DMS153 treated with DMSO at 0.1 percent for 48 hours (cell line): ENCODE measurements around the gene PCSK6.
"Not testable (repeated sequence)": the region's sequence is repeated elsewhere in the genome, so short reads cannot be mapped to it uniquely, and the experiment has no call there.

Source experiments
- DNase-seq: peaks from one replicate; lab custom pipeline; 2025; ENCODE audit not compliant: unreplicated experiment; lab: John Stamatoyannopoulos, UW

PCSK6 gene

DNA sequence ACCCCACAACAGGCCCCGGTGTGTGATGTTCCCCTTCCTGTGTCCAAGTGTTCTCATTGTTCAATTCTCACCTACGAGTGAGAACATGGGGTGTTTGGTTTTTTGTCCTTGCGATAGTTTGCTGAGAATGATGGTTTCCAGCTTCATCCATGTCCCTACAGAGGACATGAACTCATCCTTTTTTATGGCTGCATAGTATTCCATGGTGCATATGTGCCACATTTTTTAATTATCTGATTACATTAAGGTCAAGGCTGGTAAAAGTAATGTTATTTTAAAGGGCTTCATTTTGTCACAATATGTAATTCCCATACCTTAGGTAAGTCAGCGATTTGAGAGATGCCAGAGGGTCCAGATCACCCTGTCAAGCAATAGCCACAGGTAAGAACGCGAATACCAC lies 202.2 kb downstream of the PCSK6 start:
- DNase-seq = not testable (repeated sequence)

DNA sequence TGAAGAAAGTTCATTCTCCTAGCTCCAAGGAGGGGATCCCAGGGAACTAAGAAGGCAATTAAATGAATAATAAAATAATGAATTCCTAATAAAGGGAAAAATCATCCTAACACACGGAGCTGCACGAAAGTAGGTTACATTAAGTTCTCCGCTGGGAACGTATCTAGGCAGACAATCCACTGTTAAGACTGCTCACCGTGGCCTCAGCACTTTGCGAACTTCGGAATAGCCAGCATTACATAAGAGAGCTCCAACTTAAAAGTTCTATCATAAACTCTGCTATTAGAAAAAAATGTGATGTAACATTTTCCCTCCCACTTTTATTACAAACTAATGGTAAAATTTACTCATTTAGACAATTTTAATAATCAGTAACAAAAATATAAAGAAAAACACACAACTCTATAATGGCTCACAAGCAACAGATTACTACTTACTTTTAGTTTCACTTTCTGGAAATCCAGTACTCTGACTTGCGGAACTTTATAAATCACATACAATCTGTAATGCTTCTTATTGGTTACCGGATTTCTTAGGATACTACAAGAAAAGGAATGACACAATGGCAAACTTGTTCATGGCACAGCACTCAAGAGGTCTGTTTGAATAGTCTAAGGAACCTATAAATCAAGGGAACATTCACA lies 202.9 kb downstream of the PCSK6 start:
- no peak for DNase-seq

DNA sequence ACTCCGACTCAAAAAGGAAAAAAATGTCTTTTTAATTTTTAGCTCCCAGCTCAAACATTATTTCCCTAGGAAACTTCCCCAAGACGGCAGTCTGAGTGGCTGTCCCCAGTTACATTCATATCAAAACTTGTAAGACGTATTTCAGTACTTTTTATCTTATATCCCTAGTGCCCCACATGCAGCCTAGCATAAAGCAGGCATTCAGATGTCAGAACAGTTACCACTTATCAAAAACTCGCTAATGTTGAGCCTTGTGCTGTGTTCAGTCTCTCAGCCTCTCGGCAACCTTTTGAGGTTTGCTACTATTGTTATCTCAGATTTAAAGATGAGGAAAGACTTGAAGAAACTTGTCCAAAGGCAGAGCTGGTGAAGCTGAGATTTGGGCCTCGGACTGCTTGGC lies 205.6 kb downstream of the PCSK6 start:
- no peak for DNase-seq

DNA sequence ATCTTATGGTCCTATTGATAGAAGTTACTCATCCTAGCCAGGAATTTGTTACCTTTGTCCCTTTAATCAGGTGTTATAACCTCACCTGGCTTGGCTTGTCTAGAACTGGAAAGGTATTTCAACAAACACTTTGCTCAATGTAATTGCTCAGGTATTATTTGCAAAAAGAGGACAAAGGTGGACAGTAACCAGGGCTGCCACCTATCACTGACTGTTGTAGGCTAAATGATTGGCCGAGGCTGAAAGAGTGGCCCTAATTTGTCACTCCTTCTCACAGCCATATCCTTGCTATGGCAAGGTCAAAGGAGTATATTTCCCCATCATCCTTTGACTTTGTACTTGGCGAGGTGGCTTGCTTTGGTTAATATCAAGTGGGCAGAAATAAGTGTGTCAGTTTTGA lies 209.5 kb downstream of the PCSK6 start:
- no peak for DNase-seq

DNA sequence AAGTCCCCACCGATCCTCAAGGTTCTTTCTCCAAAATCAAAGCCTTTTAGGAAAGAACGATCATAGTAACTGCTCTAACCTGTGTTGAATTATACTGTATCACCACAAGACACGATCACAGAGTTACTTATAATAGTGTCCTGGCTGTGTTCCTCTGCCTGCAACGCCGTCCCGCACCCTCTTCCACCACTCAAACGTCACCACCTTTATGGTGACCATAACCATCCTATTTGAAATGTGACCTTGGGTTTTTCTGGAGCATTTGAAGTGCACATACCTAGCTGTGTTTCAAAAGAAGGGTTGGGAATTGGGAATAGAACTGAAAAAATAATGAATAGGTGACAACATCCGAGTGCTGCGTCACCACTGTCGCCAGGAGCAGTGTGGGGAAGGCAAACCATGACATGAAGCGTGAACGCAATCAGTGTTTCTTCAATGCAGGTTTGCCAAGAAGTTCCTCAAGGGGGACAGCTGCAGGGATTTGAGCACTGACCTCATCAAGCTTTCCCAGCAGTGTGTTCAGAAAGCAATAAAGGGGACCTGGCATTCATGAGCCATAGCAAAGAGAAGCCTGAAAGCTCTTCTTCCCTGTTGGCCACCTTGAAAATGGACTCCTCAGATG lies 211.5 kb downstream of the PCSK6 start:
- no peak for DNase-seq

DNA sequence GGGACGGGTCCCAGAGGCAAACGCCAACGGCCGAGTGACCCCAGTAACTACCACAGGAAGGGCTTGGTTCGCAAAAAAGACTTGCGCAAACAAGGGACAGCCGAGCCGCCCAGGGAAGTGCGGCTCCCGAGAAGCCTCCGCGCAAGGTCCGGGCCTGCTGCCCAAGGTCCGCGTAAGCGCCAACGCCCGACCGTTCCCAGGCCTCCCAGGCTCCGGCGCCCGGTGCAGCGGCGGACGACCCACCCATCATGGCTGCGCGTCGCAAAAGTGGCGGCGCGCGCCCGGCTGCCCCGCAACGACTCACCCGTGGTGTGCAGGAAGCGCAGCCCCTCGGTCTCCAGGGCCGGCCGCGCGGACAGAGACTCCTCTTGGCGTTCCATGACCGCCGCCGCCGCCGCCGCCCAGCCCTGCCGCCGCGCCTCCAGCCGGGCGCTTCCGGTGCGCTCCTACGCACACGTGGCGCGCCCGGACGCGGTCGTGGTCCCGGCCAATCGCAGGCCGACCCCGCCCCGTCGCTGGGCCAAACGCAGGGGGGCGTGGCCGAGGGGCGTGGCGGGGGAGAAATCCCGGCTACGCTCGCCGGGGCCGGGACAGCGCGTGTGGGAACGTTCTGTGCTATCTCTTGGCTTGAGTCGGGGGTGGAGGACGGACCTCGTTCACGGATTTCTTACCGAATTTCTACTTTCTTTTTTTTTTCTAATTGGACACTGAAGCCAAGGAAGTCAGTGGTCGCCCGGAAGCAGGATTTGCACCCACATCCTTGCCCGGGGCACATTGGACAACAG lies 212.3 kb downstream of the PCSK6 start, which contains the start of gene SELENOS:
TSS of gene SELENOS (minus strand) at position 448 of the 785 bp plus-strand sequence. CDS start at position 380, 68 bp downstream.
- peak; percentile 10 for DNase-seq

DNA sequence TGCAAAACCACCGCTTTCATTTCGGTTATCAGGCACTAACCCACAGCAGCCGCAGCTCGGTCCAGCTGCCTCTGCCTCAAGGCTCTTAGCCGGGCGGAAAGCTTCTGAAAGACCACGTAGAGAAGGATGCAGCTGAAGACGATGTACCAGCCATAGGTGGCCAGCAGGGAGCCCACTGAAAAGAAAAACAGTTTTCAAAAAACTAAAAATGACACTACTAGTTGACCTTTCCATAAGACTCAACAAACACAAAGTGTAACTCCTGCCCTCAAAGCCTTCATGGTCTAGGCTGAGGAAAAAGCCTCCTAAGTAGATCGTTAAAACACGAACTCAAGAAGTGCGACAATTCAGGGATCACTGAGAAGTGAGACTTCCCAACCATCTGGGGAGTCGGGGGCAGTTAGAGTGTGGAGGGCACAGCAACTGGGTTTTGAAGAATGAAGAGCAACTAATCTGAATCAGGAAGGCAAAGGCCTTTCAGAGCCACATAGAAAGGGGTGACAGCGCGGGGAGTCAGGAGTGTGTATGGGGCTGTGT lies 212.9 kb downstream of the PCSK6 start:
- no peak for DNase-seq

DNA sequence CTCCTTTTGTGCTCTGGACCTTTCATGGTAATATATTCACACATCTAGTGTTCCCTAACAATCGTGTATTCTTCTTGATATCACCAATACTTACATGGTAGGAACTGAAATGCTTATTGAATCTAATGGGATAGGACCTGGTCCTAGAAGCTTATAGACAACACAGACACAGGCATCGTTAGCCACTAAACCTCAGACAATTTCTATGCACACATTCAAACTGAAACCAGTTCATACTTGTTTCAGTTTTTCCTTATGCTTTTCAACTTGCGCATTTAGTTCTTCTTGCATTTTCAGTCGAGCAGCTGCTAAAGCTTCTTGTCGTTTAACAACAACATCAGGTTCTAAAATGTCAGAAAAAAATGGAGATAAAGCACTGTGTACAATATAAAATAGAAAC lies 214.5 kb downstream of the PCSK6 start:
- no peak for DNase-seq

DNA sequence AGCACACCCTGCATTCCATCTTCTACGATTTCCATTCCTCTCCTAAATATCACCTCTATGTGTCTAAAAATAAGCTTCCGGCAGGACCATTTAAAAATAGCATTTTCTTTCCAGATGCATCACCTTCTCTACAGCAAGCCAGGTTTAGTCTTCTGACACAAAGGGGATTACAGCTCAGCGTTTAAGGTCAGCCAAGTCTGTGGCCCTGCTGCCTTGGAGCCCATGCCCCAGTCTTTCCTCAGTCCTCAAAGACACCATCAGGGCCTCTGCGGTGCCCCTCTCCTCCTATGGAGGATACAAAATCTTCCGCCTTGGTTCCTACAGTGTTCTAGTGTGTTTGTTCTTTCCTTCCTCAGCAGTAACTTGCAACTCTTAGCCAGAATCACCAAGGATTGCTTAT lies 216.0 kb downstream of the PCSK6 start:
- DNase-seq = no peak

DNA sequence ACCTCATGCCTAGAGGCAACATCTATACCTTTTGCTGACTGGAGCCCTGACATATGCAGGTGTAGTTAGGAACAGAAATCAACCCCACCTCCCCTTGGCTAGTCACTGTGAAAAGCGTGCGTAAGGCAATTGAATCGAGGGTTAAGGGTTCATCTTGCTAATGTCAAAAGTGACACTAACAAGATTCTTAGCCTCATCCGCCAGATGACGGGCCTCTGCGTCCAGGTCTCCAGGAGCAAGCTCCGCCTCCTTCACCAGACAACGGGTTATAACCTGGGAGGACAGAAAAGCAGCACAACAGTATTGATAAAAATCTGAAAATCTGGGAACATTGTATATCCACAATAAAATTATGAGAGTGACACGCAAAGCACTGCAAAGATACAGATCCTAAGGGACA lies 216.9 kb downstream of the PCSK6 start:
- DNase-seq = no peak

DNA sequence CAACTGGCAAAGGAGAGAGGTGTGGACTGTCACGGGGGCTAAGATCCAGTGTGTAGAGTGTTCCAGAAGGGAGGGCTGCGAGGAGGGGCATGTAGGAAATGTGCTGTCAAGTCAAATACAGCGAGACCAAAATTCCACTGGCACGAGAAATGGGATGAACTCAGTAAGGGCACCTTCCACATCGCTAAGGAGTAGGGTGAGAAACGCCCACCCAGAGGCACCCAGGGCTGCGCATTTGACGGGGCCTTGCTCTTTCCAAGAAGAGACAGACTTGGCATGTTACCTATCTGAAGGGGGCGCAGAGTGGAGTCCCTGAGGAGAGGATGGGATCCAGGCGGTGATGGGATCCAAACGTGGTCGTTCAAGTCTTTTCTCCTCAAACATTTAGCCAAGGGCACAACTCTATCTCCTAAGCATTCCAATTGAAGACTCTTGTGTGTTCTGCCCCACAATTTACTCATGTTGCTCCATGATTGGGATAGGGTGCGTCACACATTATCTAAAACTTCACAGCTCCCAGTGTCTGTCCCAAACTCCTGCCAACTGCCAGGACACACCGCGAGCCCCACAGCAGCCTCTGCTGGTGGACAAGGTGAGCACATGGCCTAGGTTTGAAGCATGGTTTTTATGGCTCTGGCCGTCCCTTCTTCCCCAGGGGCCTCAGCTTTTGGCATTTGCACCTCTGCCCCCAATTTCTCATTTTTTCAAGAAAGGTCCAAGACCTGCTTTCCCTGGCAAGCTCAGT lies 219.9 kb downstream of the PCSK6 start:
- no peak for DNase-seq

DNA sequence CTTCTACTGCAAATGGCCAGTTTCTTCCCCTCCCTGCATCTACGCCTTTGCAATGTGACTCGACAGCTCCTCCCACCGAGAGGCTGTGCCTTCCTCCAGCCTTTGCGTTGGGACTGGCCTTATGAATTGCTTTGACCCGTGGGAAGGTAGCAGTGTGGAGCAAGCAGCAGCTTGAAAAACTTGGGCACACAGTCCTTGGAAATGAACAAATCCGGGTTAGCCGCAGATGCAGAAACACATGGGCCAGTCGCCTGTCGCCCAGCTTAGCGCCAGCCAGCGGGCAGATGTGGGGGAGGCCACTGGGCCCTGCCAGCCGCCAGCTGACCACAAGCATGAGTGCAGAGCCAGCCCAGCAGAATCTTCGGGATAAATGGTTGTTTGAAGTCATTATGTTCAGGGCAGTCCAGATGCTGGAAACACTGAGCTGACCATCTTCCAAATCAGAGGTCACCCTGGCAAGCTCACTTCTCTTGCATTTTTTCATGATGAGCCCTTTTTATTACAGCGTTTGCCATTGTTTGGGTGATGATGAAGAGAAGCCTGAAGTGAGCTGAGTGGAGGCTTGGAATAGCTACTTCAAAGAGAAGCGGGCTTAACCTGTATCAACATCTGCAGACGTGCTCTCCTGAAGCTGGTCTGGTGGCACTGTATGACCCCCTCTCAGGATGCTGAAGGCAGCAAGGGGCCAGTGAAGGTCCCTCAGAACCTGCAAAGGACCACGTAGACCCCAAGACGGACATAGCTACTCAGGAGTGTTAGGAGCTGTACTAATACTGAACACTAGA lies 222.0 kb downstream of the PCSK6 start:
- no peak for DNase-seq

DNA sequence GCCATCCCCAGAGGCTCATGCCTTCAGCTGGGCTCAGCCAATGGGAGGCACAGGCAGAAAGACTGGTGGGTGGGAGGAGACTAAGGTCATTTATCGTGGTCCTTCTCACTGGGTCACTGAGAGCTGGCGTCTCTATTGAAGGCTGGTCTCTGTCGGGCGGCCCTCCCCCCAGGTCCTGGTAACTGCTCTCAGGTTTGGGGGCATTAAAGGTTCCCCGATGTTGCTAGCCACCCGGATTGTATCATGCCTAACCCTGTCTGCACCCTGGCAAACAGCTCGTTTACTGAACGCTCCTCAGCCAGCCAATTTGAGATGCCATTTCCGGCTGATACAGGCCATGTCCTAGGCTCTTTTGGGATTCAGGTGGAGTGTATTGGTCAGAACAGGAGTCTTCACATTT lies 222.7 kb downstream of the PCSK6 start:
- no peak for DNase-seq

DNA sequence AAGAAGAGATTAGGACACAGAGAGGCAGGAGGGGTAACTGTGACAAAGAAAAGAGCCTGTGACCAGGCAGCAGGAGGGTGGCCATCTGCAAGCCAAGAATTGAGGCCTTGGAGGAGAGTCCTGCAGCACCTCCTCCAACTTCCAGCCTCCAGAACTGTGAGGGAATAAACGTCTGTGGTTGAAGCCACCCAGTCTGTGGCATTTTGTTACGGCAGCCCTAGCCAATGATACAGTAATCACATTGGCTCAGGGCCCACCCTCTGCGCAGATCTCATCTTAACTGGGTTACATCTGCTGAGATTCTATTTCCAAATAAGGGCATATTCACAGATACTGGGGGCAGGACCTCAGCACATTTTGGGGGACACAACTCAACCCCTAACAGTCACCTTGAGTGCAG lies 223.5 kb downstream of the PCSK6 start:
- DNase-seq = no peak

DNA sequence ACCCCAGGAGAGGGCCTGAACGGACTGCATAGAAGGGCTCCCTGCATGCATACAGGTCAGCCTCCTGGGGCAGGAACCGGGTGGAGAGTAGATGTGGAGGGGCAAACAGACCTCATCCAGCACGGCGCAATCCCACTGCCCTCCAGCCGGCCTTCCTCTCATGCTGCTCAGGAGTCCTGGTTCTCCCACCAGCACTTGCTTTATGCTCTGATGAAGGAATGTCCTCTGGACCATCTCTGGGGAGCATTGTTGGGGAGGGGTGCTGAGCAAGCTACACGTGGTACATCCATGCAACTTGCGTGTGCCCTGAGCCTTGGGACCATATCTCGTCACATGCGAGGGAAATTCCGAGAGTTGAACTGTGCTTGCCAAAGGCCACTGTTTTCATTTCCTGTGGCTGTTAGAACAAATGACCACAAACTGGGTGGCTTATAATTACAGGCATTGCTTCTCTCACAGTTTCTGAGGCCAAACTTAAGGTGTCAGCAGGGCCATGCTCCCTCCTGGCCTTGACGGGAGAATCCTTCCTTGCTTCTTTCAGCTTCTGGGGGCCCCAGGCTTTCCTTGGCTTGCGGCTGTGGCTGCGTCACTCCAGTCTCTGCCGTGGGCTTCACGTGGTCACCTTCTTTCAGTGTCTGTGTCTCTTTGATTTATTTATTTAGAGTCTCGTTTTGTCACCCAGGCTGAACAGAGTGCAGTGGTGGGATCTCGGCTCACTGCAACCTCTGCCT lies 224.4 kb downstream of the PCSK6 start:
- DNase-seq = no peak

DNA sequence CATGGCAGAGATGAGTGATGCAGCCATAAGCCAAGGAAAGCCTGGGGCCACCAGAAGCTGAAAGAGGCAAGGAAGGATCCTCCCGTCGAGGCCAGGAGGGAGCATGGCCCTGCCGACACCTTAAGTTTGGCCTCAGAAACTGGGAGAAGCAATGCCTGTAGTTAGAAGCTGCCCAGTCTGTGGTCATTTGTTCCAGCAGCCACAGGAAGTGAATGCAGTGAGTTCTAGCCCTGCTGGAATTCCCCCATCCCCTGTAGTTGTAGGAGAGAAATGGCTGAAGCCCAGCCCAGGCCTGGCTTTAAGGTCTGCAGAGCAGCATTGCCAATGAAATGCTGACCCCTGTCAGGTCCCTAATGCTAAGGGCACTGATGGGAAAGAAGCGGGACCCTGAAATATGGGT lies 225.5 kb downstream of the PCSK6 start:
- DNase-seq = no peak

DNA sequence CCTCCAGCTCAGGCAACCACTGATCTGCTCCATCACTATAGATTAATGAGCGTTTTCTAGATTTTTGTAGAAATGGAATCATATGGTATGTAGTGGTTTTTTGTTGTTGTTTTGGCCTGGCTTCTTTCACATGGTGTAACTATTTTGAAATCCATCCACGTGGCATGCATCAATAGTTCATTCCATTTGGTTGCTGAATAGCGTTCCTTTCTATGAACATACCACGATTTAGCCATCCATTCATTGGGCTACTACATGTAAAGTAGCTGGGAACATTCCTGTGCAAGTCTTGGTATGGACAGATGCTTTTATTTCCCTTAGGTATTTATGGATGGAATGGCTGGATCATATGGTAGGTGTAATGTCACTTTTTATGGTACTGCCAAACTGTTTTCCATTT lies 227.0 kb downstream of the PCSK6 start:
- no peak for DNase-seq

DNA sequence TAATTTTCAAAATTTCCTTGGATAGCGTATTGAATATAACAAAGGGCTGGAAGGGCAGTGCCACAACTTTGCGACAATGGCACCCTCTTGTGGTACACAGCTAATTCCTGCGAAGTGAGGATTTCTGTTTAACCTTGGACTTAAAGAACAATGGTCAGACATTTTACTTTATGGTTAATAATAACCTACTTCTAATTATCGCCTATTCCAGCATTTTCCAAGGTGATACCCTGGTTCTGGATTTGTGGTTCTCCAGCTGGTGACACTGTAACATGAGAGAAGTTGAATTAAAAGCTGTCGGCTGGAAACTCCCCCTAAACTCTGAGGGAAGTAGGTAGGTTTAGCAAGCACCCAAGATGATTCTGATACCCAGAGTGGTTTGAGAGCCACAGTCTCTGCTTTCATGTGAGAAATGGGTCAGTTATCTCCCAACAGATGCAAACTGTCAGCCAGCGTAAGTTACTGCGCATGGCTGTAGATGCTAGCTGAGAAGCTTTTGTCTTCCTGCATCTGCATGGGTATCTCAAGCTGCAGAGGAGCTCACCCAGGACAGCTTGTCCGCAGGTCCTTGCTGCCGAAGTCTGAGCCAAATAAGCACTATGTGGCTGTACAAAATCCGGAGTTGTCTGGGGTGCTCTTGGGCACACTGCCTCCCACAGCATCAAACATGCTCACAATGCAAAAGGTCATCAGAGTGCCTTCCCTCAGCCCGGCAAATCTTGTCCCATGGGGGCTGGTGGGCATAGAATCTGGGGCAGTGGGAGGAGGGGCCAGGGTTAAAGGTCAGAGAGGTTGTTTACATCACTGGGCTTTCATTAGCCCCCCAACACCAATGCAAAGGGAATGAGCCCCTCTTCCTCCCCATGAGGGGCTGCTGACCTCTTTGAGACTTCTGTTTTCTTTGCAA lies 231.0 kb downstream of the PCSK6 start:
- peak; percentile 12 for DNase-seq

DNA sequence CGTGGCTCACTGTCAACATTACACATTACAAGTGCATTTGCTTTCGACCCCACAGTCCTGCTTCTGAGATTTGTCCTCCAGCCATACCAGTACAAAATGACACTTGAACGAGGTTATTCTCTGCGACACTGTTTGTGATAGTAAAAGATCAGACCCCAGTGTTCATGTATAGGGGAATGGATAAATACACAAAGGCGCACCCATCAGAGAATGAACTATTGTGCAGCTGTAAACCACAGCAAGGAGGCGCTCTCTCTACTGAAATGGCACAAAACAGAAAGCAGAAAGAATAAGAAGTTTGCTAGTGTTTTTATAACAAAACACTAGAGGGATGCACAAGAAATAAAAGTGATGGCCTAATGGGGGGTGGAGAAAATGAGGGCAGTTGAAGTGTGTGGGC lies 232.8 kb downstream of the PCSK6 start:
- DNase-seq = no peak
